NT2/D1 (cell line): ENCODE results near the gene ATXN1.
"Not testable (repeated sequence)": the region's sequence is repeated elsewhere in the genome, so short reads cannot be mapped to it uniquely, and the experiment has no call there.

Experiments used
- YY1 ChIP-seq: IDR thresholded peaks from 2 replicates; pipeline ENCODE4 v1.6.1; 2011; ENCODE audit not compliant: insufficient read length, insufficient read depth
- ZNF274 ChIP-seq: IDR thresholded peaks from 2 replicates; pipeline ENCODE4 v1.6.1; 2011; ENCODE audit warnings: mild to moderate bottlenecking, low read depth, low read length

DNA sequence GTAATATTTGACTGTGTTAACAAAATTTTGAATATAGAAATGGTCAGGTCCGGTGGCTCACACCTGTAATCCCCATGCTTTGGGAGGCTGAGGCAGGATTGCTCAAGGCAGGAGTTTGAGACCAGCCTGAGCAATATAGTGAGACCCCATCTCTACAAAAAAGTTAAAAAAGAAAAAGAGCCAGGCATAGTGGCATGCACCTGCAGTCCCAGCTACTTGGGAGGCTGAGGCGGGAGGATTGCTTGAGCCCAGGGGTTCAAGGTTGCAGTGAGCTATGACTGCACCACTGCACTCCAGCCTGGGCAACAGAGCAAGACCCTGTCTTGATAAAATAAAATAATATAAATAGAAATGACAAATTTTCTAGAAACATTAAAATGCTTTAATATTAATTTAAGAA, 147.8 kb downstream of the ATXN1 start:
- TF ChIP-seq ZNF274, YY1: not testable (repeated sequence)
